ENCODE measurements around the gene CCND1.

GRCh38 chr11:69642913-69643632 lies 2.1 kb downstream of the CCND1 start:
- TF ChIP-seq CTCF (IDR thresholded peaks at IDR 0.05), result peak; percentile 50 to 96 (median 89)
- no peak for TF ChIP-seq POLR2A (IDR thresholded peaks at IDR 0.05)
- no peak for TF ChIP-seq POLR2AphosphoS5 (IDR thresholded peaks at IDR 0.05; ENCODE audit: insufficient read depth in 1 of 2, low read depth in 1 of 2)

Data from vagina (tissue), 2 donors.